GM18502 (cell line): ENCODE results near the gene CABP4.

Source experiments
- ATAC-seq: cut with Tn5 transposase; IDR thresholded peaks from one replicate; pipeline ENCODE4 v1.9.1; 2021; ENCODE audit warnings: mild to moderate bottlenecking; ENCODE audit not compliant: unreplicated experiment, poor library complexity

The CABP4 gene

GRCh38 chr11:67455054-67455453 is at the start of gene CABP4:
Gene CABP4 (plus strand): TSS chr11:67455354. CDS start chr11:67455424, 70 bp downstream.
- ATAC-seq, result no peak

- no peak for ATAC-seq
Measured at GRCh38 chr11:67405688-67406339, 49.3 kb upstream of the CABP4 start.

- no peak for ATAC-seq
Measured at GRCh38 chr11:67406420-67406968, 48.7 kb upstream of the CABP4 start.

GRCh38 chr11:67406969-67407687 is 48.0 kb upstream of the CABP4 start:
- no peak for ATAC-seq

- ATAC-seq, result no peak
Measured at GRCh38 chr11:67407688-67408163, 47.4 kb upstream of the CABP4 start.

- ATAC-seq, result no peak
Measured at GRCh38 chr11:67408437-67409200, 46.5 kb upstream of the CABP4 start.

- ATAC-seq, result peak; percentile 54
Measured at GRCh38 chr11:67409261-67409666, 45.9 kb upstream of the CABP4 start.

GRCh38 chr11:67409781-67410368 is 45.3 kb upstream of the CABP4 start:
- no peak for ATAC-seq

GRCh38 chr11:67410369-67410831 is 44.8 kb upstream of the CABP4 start:
- ATAC-seq, result no peak

GRCh38 chr11:67410984-67411784 is 44.0 kb upstream of the CABP4 start:
- ATAC-seq, result no peak

GRCh38 chr11:67411785-67412152 is 43.4 kb upstream of the CABP4 start:
- no peak for ATAC-seq

- no peak for ATAC-seq
Measured at GRCh38 chr11:67412495-67413179, 42.5 kb upstream of the CABP4 start.

GRCh38 chr11:67413266-67413849 is 41.8 kb upstream of the CABP4 start:
- no peak for ATAC-seq

GRCh38 chr11:67415501-67416304 is 39.5 kb upstream of the CABP4 start, which contains the start of gene CARNS1:
Gene CARNS1 (plus strand): TSS chr11:67415678. CDS start chr11:67416200, 522 bp downstream.
- no peak for ATAC-seq

- ATAC-seq, result no peak
Measured at GRCh38 chr11:67416416-67417335, 38.5 kb upstream of the CABP4 start.

- ATAC-seq, result no peak
Measured at GRCh38 chr11:67417425-67417824, 37.7 kb upstream of the CABP4 start.
